Thyroid gland (tissue), 4 donors: ENCODE measurements around the gene SLC8A1. TPM values are rescaled to one million over a fixed set of nuclear protein-coding genes. Genes with fewer than 3 reads are reported as not detected.

Experiments used
- DNase-seq, 2 donors: peaks; one replicate each; pipeline ENCODE4 v3.0.0-alpha.2; 2019
- H3K27ac ChIP-seq, 3 donors: fragments of 200-600 bp; sonication (generic); 1 replicate in 2 of 3; 2 replicates in 1 of 3; pipeline ENCODE4 v1.5.1; 2016 to 2019; ENCODE audit warnings: mild to moderate bottlenecking in 1 of 3, moderate library complexity in 1 of 3
- H3K27me3 ChIP-seq: fragments of 200-600 bp; sonication (generic); one replicate; pipeline ENCODE4 v1.5.1; 2019
- H3K36me3 ChIP-seq, 2 donors: fragments of 200-600 bp; sonication (generic); one replicate each; pipeline ENCODE4 v1.5.1; 2016 to 2019
- H3K4me1 ChIP-seq, 2 donors: fragments of 200-600 bp; sonication (generic); one replicate each; pipeline ENCODE4 v1.5.1; 2017 to 2019
- H3K4me3 ChIP-seq, 3 donors: fragments of 200-600 bp; sonication (generic); replicated peaks in 1 of 3; 1 replicate in 2 of 3; 2 replicates in 1 of 3; pipeline ENCODE4 v1.5.1; 2016; ENCODE audit warnings: mild to moderate bottlenecking in 1 of 3
- H3K9me3 ChIP-seq: fragments of 200-600 bp; sonication (generic); one replicate; pipeline ENCODE4 v1.5.1; 2017
- CTCF ChIP-seq, 6 experiments: fragments of 200-600 bp in 3 of 6; fragments of 450-650 bp in 3 of 6; sonication (generic) in 3 of 6; IDR thresholded peaks; one replicate each; pipeline ENCODE4 v1.5.1; 2016 to 2019; ENCODE audit warnings: antibody characterized with exemption in 6 of 6, mild to moderate bottlenecking in 2 of 6, inconsistent platforms in 1 of 6, moderate library complexity in 1 of 6
- POLR2A ChIP-seq, 2 donors: fragments of 450-650 bp; IDR thresholded peaks; one replicate each; pipeline ENCODE4 v1.6.1; 2017; ENCODE audit warnings: antibody characterized with exemption in 2 of 2, mild to moderate bottlenecking in 2 of 2, moderate library complexity in 1 of 2
- WGBS, 2 donors: methylation state at CpG; one replicate each; pipeline ENCODE4 v1.1.5; 2017; 5-methylcytosine and 5-hydroxymethylcytosine counted together
- intact Hi-C: fragments of 100-400 bp; cut with DNase I; formaldehyde crosslinking; loops from one replicate; pipeline ENCODE4 v1.15.1; 2023
- total RNA-seq, 4 donors: library from RNA; depleted of rRNA; stranded (reverse); fragments of >200 nt; gene quantifications; one replicate each; pipeline ENCODE4 v1.2.3, GENCODE V29; 2016

SLC8A1 gene
- total RNA-seq, 4 donors from 2014 or later = 2.0 to 5.1 (median 4.4) TPM

GRCh38 chr2:40317046-40317445 lies 134.8 kb downstream of the SLC8A1 start:
- H3K9me3 ChIP-seq = no peaks in the 10 kb centered on the region
- no peak for TF ChIP-seq POLR2A (IDR thresholded peaks at IDR 0.05)
- no peak for TF ChIP-seq CTCF (IDR thresholded peaks at IDR 0.05)
- H3K27ac ChIP-seq = no peak overlapping the region
- no peak for DNase-seq
- intact Hi-C loops = no loop called here
- H3K4me1 ChIP-seq = no peaks in the 10 kb centered on the region
- 71 to 82% methylated on average over 2 of the region's 2 CpGs for WGBS, 2 donors
- H3K27me3 ChIP-seq = no peaks in the 10 kb centered on the region
- no peaks in the 10 kb centered on the region for H3K36me3 ChIP-seq
- H3K4me3 ChIP-seq = no peak overlapping the region

- H3K36me3 ChIP-seq = no peaks in the 10 kb centered on the region
- H3K4me3 ChIP-seq = no peak overlapping the region
- no peaks in the 10 kb centered on the region for H3K4me1 ChIP-seq
- intact Hi-C loops = no loop called here
- H3K27ac ChIP-seq = no peak overlapping the region
- 86 to 88% methylated on average over 1 of the region's 1 CpG for WGBS, 2 donors
- H3K9me3 ChIP-seq = no peaks in the 10 kb centered on the region
- no peaks in the 10 kb centered on the region for H3K27me3 ChIP-seq
- DNase-seq = no peak
- TF ChIP-seq CTCF (IDR thresholded peaks at IDR 0.05) = no peak
These were observed 135.3 kb downstream of the SLC8A1 start for GRCh38 chr2:40316620-40317019.

GRCh38 chr2:40315683-40316082 lies 136.2 kb downstream of the SLC8A1 start:
- no peak overlapping the region for H3K27ac ChIP-seq
- intact Hi-C loops = no loop called here
- TF ChIP-seq POLR2A (IDR thresholded peaks at IDR 0.05) (no peak), CTCF (IDR thresholded peaks at IDR 0.05) (no peak)

GRCh38 chr2:40311026-40311425 lies 140.9 kb downstream of the SLC8A1 start:
- 43 to 69% methylated on average over 2 of the region's 2 CpGs for WGBS, 2 donors
- Histone ChIP-seq H3K4me1 (no peaks in the 10 kb centered on the region), H3K27ac (no peak overlapping the region), H3K27me3 (no peaks in the 10 kb centered on the region), H3K9me3 (no peaks in the 10 kb centered on the region), H3K4me3 (no peak overlapping the region), H3K36me3 (no peaks in the 10 kb centered on the region)
- no peak for DNase-seq
- intact Hi-C loops = no loop called here
- TF ChIP-seq CTCF (IDR thresholded peaks at IDR 0.05) (no peak), POLR2A (IDR thresholded peaks at IDR 0.05) (no peak)

More at GRCh38 chr2:40315683-40316082, 136.2 kb downstream of the SLC8A1 start:
- no peak overlapping the region for H3K4me3 ChIP-seq
- H3K4me1 ChIP-seq = no peaks in the 10 kb centered on the region
- no peak for DNase-seq
- no peaks in the 10 kb centered on the region for H3K36me3 ChIP-seq
- no peaks in the 10 kb centered on the region for H3K27me3 ChIP-seq
- H3K9me3 ChIP-seq = no peaks in the 10 kb centered on the region
- WGBS, 2 donors = 74 to 75% methylated on average over 2 of the region's 2 CpGs

GRCh38 chr2:40310303-40310702 lies 141.6 kb downstream of the SLC8A1 start:
- H3K4me1 ChIP-seq = no peaks in the 10 kb centered on the region
- no peak overlapping the region for H3K4me3 ChIP-seq
- no peaks in the 10 kb centered on the region for H3K36me3 ChIP-seq
- TF ChIP-seq CTCF (IDR thresholded peaks at IDR 0.05) = no peak
- TF ChIP-seq POLR2A (IDR thresholded peaks at IDR 0.05) = no peak
- WGBS, 2 donors = 95 to 96% methylated on average over 1 of the region's 1 CpG
- H3K27me3 ChIP-seq = no peaks in the 10 kb centered on the region
- H3K9me3 ChIP-seq = no peaks in the 10 kb centered on the region
- H3K27ac ChIP-seq = no peak overlapping the region
- intact Hi-C loops = no loop called here
- DNase-seq = no peak
